GM21515 (cell line): Measurements from ENCODE around the gene CSTA.
"Not testable (repeated sequence)": the region's sequence is repeated elsewhere in the genome, so short reads cannot be mapped to it uniquely, and the experiment has no call there.

ENCODE experiments used
- ATAC-seq: cut with Tn5 transposase; IDR thresholded peaks from one replicate; pipeline ENCODE4 v1.9.1; 2021; ENCODE audit not compliant: unreplicated experiment

Gene CSTA

GRCh38 chr3:122318620-122319019 is 6.4 kb upstream of the CSTA start:
- ATAC-seq: no peak

GRCh38 chr3:122322095-122323075 is 2.7 kb upstream of the CSTA start:
- ATAC-seq: no peak

GRCh38 chr3:122325769-122326168 is 721 bp downstream of the CSTA start:
- no peak for ATAC-seq

- no peak for ATAC-seq
Observed at GRCh38 chr3:122331886-122332285, 6.8 kb downstream of the CSTA start.

- ATAC-seq: no peak
Observed at GRCh38 chr3:122332551-122332950, 7.5 kb downstream of the CSTA start.

- ATAC-seq: no peak
Observed at GRCh38 chr3:122342803-122343202, 17.8 kb downstream of the CSTA start.

- no peak for ATAC-seq
Observed at GRCh38 chr3:122343654-122344053, 18.6 kb downstream of the CSTA start.

- ATAC-seq: no peak
Observed at GRCh38 chr3:122349171-122349570, 24.1 kb downstream of the CSTA start.

- ATAC-seq: no peak
Observed at GRCh38 chr3:122350814-122351418, 25.9 kb downstream of the CSTA start.

- ATAC-seq: no peak
Observed at GRCh38 chr3:122351612-122352011, 26.6 kb downstream of the CSTA start.

- no peak for ATAC-seq
Observed at GRCh38 chr3:122353215-122353614, 28.2 kb downstream of the CSTA start.

GRCh38 chr3:122353893-122354401 is 28.9 kb downstream of the CSTA start:
- no peak for ATAC-seq

- ATAC-seq: no peak
Observed at GRCh38 chr3:122355612-122356011, 30.6 kb downstream of the CSTA start.

- ATAC-seq: no peak
Observed at GRCh38 chr3:122356402-122356801, 31.4 kb downstream of the CSTA start.

- no peak for ATAC-seq
Observed at GRCh38 chr3:122357828-122358702, 33.0 kb downstream of the CSTA start.

- ATAC-seq: no peak
Observed at GRCh38 chr3:122358703-122359032, 33.6 kb downstream of the CSTA start.

- ATAC-seq: no peak
Observed at GRCh38 chr3:122362026-122362425, 37.0 kb downstream of the CSTA start.

GRCh38 chr3:122364490-122364889 is 39.4 kb downstream of the CSTA start:
- ATAC-seq: no peak

- no peak for ATAC-seq
Observed at GRCh38 chr3:122365073-122365472, 40.0 kb downstream of the CSTA start.

GRCh38 chr3:122365582-122366378 is 40.7 kb downstream of the CSTA start:
- ATAC-seq: not testable (repeated sequence)
